Activated CD4-positive, alpha-beta T cell treated with anti-CD3 and anti-CD28 coated beads for 48 hours (primary cell): ENCODE results near the gene FUCA2.
"Not testable (repeated sequence)": the region's sequence is repeated elsewhere in the genome, so short reads cannot be mapped to it uniquely, and the experiment has no call there.

Experiments
- DNase-seq: peaks from one replicate; pipeline ENCODE4 v3.0.0-alpha.2; 2020

FUCA2 gene

GRCh38 chr6:143535189-143535614, 23.7 kb upstream of the FUCA2 start:
- no peak for DNase-seq

- DNase-seq = no peak
Observed at GRCh38 chr6:143531720-143532499, 20.4 kb upstream of the FUCA2 start.

GRCh38 chr6:143529095-143529494, 17.6 kb upstream of the FUCA2 start:
- peak; percentile 17 for DNase-seq

GRCh38 chr6:143528164-143528811, 16.8 kb upstream of the FUCA2 start:
- no peak for DNase-seq

GRCh38 chr6:143527677-143528076, 16.2 kb upstream of the FUCA2 start:
- no peak for DNase-seq

GRCh38 chr6:143525356-143525755, 13.8 kb upstream of the FUCA2 start:
- DNase-seq = no peak

GRCh38 chr6:143522039-143522600, 10.6 kb upstream of the FUCA2 start:
- no peak for DNase-seq

- no peak for DNase-seq
Observed at GRCh38 chr6:143517447-143517773, 5.9 kb upstream of the FUCA2 start.

- no peak for DNase-seq
Observed at GRCh38 chr6:143516690-143517446, 5.3 kb upstream of the FUCA2 start.

- no peak for DNase-seq
Observed at GRCh38 chr6:143515766-143516355, 4.3 kb upstream of the FUCA2 start.

- no peak for DNase-seq
Observed at GRCh38 chr6:143515061-143515760, 3.7 kb upstream of the FUCA2 start.

- DNase-seq = peak; percentile 62
Observed at GRCh38 chr6:143513410-143513809, 1.9 kb upstream of the FUCA2 start.

GRCh38 chr6:143510326-143510725, 1.2 kb downstream of the FUCA2 start:
- DNase-seq = not testable (repeated sequence)

- no peak for DNase-seq
Observed at GRCh38 chr6:143507358-143508145, 4.0 kb downstream of the FUCA2 start.

- DNase-seq = no peak
Observed at GRCh38 chr6:143506620-143507019, 4.9 kb downstream of the FUCA2 start.

- DNase-seq = no peak
Observed at GRCh38 chr6:143506199-143506598, 5.3 kb downstream of the FUCA2 start.

- no peak for DNase-seq
Observed at GRCh38 chr6:143505537-143505936, 6.0 kb downstream of the FUCA2 start.

GRCh38 chr6:143505111-143505510, 6.4 kb downstream of the FUCA2 start:
- DNase-seq = no peak

GRCh38 chr6:143504369-143504768, 7.2 kb downstream of the FUCA2 start:
- DNase-seq = no peak

- DNase-seq = no peak
Observed at GRCh38 chr6:143501851-143502250, 9.7 kb downstream of the FUCA2 start.

GRCh38 chr6:143498428-143498827, 13.1 kb downstream of the FUCA2 start:
- no peak for DNase-seq

GRCh38 chr6:143496974-143497373, 14.5 kb downstream of the FUCA2 start:
- DNase-seq = no peak
